Activated CD8-positive, alpha-beta memory T cell treated with anti-CD3 and anti-CD28 coated beads for 24 hours (primary cell): ENCODE results near the gene PSMC3IP.
"Not testable (repeated sequence)": the region's sequence is repeated elsewhere in the genome, so short reads cannot be mapped to it uniquely, and the experiment has no call there.

Experiments used
- DNase-seq: peaks from one replicate; pipeline ENCODE4 v3.0.0-alpha.2; 2020

PSMC3IP gene, protein sequence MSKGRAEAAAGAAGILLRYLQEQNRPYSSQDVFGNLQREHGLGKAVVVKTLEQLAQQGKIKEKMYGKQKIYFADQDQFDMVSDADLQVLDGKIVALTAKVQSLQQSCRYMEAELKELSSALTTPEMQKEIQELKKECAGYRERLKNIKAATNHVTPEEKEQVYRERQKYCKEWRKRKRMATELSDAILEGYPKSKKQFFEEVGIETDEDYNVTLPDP

GRCh38 chr17:42577532-42578281 lies at the start of gene PSMC3IP:
Gene PSMC3IP, minus strand, starts transcription at chr17:42577729. Its CDS starts 43 bp downstream, at chr17:42577686.
- peak; percentile 96 for DNase-seq

GRCh38 chr17:42623732-42624596 lies 46.4 kb upstream of the PSMC3IP start:
- no peak for DNase-seq

GRCh38 chr17:42623271-42623670 lies 45.7 kb upstream of the PSMC3IP start:
- DNase-seq: no peak

GRCh38 chr17:42621987-42622386 lies 44.5 kb upstream of the PSMC3IP start:
- not testable (repeated sequence) for DNase-seq

DNA sequence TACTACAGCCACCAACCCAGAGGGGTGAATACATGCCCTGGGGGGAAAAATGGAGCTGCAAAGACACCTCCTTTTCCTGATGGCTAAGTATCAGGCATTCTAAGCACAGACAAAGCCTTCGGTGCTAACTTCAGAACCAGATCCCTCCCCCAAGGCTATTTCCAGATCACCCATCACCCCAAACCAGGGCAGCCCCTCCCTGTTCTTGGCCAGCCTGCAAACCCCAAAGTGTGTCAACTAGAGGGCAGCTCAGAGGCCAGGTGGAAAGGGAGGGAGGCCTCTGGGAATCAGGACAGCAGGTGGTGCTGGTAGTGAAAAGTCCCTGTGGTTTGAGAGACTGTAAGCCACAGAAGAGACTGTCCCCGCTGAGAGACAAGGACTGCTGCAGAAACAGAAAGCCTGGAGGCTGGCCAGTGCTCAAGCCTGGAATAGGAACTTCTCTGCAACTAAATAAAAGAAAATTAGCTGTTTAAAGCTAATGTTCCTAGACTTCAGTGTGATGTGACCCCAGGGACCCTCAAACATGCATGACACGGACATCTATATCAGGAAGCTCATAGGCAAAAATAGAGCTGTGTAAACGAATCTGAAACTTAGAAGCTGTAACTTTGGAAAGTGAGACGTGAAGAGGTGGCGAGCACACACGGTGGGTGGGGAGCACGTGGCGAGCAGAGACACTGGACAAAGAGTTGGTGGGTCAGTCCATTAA lies 41.1 kb upstream of the PSMC3IP start:
- DNase-seq: no peak

GRCh38 chr17:42617956-42618431 lies 40.5 kb upstream of the PSMC3IP start:
- no peak for DNase-seq

DNA sequence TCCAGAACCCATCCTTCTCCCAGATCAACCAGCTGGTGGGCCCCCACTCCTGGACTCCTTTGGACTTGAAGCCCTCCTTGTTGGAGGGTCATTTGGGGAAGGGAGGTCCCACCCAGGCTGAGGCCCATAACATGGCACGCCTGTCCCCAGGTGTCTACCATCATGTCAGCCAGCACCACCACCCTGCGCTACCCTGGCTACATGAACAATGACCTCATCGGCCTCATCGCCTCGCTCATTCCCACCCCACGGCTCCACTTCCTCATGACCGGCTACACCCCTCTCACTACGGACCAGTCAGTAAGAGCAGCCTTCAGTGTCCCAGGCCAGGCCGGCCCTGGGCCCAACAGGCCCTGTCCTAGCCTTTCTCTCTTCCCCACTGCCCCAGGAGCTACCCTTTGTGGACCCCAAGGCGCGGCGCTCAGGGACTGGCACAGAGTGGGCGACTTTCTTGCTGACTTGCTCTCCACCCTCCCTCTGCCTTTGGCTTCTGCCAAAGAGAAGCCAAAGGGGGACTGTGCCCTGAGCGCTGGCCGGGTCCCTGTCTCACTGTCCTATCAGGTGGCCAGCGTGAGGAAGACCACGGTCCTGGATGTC lies 36.3 kb upstream of the PSMC3IP start:
- DNase-seq: no peak

- no peak for DNase-seq
These were observed 34.5 kb upstream of the PSMC3IP start for GRCh38 chr17:42612013-42612412.

GRCh38 chr17:42609814-42610801 lies 32.6 kb upstream of the PSMC3IP start:
- DNase-seq: peak; percentile 60

- peak; percentile 99 for DNase-seq
These were observed 31.8 kb upstream of the PSMC3IP start, which contains the start of the genes RETREG3 and TUBG1 for GRCh38 chr17:42609182-42609813. Gene RETREG3, minus strand, starts transcription at chr17:42609374. Its CDS starts 50 bp downstream, at chr17:42609324. Gene TUBG1, plus strand, starts transcription at chr17:42609683. Its CDS starts 55 bp downstream, at chr17:42609738.

- DNase-seq: no peak
These were observed 31.0 kb upstream of the PSMC3IP start for GRCh38 chr17:42608305-42609181.

DNA sequence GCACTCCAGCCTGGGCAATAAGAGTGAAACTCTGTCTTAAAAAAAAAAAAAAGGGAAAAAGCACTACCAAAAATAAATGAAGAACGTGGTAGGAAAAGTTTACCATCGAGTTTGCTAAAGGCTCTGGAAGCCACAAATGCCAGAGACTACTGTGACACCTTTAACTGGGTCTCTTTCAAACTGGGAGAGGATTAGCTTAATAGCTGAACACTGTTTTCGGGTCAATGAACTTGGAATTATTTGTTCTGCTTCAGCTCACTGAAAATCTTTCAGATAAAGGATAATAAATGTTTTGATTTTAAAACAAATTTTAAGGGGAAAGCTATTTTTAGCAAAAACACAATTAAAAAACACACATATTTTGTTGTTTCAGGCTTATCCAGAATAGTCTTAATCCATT lies 30.2 kb upstream of the PSMC3IP start:
- no peak for DNase-seq

GRCh38 chr17:42603318-42603717 lies 25.8 kb upstream of the PSMC3IP start:
- no peak for DNase-seq

DNA sequence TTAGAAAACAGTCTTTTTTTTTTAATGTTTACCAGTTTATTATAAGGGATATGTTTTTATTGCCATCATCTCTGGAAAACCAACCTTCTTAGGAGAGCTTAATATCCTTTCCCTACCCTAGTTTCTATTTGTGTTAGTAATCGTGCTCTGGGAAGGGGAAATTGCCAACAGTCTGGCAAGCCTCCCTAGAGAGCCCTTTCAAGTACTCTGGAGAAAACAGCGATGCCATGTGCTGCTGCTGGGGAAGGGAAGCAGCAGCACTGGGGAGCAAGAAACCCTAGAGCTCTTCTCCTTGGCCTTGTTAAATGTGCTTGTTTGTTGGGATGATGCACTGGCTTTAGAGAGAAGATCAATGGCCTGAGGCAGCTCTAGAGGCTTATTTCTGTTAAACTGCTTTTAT lies 21.4 kb upstream of the PSMC3IP start:
- no peak for DNase-seq

GRCh38 chr17:42596386-42596785 lies 18.9 kb upstream of the PSMC3IP start:
- no peak for DNase-seq

DNA sequence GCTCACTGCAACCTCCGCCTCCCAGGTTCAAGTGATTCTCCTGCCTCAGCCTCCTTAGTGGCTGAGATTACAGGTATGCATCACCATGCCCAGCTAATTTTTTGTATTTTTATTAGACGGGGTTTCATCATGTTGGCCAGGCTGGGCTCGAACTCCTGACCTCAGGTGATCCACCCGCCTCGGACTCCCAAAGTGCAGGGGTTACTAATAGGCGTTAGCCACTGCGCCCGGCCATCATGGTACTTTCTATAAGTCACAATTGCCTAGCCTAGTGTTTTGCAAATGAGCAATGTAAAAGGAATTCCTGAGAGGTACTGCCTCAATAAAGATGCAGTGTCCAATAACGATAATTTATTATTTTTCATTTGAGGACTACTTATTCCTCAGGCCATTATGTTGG lies 13.9 kb upstream of the PSMC3IP start:
- DNase-seq: no peak

GRCh38 chr17:42590886-42591285 lies 13.4 kb upstream of the PSMC3IP start:
- DNase-seq: no peak

GRCh38 chr17:42586514-42587230 lies 9.1 kb upstream of the PSMC3IP start:
- DNase-seq: no peak

DNA sequence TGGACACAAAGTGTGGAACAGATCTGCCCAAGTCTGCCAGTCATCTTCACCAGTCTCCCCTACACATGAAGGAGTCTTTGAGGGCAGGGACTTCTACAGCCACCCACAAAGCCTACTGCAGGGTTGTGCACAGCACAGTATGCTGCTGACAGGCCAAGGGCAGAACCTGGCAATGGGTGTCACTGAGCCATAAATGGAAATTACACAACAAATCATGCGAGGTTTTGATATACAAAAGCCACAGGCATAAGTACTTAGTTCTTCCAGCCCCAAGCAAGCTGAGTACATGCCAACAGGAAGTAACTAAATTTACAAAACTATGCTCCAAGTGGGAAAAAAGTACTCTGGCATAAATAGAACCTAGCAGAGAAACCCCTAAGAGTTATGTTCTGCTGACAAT lies 7.8 kb upstream of the PSMC3IP start:
- DNase-seq: no peak
